ENCODE measurements around the gene ZNF385A.
"Not testable (repeated sequence)": the region's sequence is repeated elsewhere in the genome, so short reads cannot be mapped to it uniquely, and the experiment has no call there.

Gene ZNF385A

DNA sequence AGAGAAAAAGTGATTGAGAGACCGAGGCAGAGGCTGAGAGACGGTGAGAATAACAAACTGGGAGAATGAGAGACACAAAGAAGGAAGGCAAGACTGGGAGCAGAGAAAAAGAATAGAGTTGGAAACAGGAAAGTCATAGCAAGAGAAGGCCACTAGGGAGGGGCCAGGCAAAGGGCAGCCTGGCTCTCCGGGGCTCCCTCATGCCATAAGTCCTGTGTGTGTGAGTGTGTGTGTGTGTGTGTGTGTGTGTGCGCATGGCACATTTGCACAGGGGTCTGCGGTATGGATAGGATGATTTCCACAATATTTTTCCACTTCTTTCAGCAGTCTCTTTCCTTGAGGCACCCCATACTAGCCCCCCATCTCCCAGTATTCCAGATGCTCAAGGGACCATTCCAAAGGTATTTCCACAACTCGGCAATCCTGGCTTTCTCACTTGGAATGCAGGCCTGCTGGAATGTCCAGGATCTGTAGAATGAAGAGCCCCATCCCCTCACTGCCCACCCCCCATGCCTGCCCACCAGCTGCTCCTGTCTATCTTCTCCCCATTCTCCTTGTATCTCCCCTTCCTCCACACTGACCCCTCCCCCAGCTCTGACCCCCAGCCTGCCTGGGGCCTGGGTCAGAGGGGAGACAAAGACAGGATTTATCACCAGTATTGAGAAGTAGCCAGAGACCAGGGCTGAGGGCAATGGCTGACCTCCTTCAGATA lies 29.3 kb downstream of the ZNF385A start:
- no peak for DNase-seq

GRCh38 chr12:54354271-54354670 lies 30.3 kb downstream of the ZNF385A start:
- DNase-seq, result not testable (repeated sequence)

- no peak for DNase-seq
Measured at GRCh38 chr12:54352891-54353874, 31.4 kb downstream of the ZNF385A start.

- no peak for DNase-seq
Measured at GRCh38 chr12:54352022-54352531, 32.5 kb downstream of the ZNF385A start.

DNA sequence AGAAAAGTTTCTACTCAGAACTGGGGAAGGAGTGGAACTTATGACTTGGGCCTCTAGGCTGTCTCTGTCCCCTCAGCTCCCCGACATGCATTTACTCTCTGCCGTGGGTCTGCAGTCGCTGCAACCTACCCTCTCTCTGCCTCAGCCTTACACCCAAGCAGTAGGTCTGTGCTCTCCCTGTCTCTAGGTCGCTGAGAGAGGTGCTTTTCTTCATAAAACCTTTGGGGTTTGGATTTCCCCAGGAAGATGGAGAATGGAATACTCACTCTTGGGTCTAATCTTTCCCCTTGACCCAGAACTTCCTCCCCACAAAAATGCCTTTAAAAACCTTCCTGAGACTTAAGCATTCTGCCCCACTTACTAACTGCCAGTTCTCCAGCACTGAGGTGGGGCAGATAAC lies 33.2 kb downstream of the ZNF385A start:
- no peak for DNase-seq

DNA sequence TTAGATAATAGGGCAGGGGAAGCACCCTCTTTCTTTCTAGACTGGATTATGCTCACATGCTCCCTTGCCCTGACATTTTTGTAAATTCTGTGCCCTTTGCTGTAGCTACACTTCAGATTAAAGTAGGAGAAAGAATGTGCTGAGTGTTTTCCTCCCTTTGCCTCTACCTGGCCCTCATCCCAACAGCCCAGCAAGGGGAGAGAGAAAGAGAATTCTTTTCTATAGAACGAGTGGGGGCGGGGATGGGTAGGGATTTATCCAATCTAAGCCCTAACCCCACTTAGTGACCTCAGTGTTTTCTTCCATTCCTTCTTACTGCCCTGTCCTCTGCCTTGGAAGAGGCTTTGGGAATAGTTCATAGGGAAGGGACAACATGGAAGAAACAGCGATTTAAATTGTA lies 33.8 kb downstream of the ZNF385A start:
- no peak for DNase-seq

- no peak for DNase-seq
Measured at GRCh38 chr12:54349679-54350078, 34.9 kb downstream of the ZNF385A start.

GRCh38 chr12:54349036-54349435 lies 35.5 kb downstream of the ZNF385A start:
- DNase-seq, result no peak

GRCh38 chr12:54341378-54342300 lies 42.9 kb downstream of the ZNF385A start:
- no peak for DNase-seq

DNA sequence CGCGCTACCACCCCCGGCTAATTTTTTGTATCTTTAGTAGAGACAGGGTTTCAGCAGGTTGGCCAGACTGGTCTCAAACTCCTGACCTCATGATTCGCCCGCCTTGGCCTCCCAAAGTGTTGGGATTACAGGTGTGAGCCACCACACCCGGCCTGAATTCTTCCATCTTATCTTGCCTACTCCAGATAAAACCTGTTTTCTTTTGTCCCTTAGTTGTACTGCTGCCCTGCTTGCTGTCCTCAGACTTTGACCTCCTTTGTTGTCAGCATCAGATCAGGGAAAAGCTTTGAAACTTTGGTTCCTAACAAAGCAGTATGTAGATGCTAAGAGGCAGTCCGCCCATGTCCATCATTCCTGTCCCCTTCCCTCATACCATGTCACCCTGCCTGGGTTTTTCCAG lies 43.7 kb downstream of the ZNF385A start:
- no peak for DNase-seq

- no peak for DNase-seq
Measured at GRCh38 chr12:54338698-54339296, 45.7 kb downstream of the ZNF385A start.

GRCh38 chr12:54337854-54338650 lies 46.5 kb downstream of the ZNF385A start:
- no peak for DNase-seq

DNA sequence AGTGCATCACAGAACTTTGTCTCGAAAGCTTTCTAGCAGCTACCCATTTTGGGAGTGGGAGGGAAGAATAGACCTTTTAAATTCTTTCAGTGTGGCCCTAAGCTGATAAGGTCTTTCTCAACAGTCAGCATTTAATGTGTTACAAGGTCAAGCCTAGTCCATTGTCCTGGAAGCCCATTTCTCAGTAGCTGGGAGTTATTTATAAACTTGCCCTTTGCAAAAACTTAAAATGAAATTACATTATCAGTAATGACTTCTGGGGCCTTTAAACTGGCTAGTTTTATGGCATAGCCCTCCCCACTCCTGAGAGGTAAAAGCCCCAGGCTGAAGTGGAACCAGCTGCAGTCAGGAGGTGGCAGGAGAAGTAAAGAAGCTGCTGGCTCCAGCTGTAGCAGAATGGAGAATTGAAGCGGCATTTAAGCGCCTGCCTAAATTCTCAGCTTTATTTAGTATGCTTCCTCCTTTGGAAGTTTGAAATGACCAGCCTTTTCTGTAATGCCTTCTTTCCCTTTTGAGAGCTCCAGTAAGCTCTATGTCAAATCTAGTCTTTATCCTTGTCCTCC lies 47.2 kb downstream of the ZNF385A start:
- no peak for DNase-seq

- no peak for DNase-seq
Measured at GRCh38 chr12:54333420-54334034, 51.0 kb downstream of the ZNF385A start.

- DNase-seq, result no peak
Measured at GRCh38 chr12:54331461-54331860, 53.1 kb downstream of the ZNF385A start.

- DNase-seq, result no peak
Measured at GRCh38 chr12:54330442-54330841, 54.1 kb downstream of the ZNF385A start.

- DNase-seq, result no peak
Measured at GRCh38 chr12:54329759-54330158, 54.8 kb downstream of the ZNF385A start.

- no peak for DNase-seq
Measured at GRCh38 chr12:54328595-54329337, 55.8 kb downstream of the ZNF385A start.

GRCh38 chr12:54325442-54326109 lies 59.0 kb downstream of the ZNF385A start:
- DNase-seq, result not testable (repeated sequence)

Measured in T-helper 9 cell (primary cell).